ENCODE results near the gene PAX2.

PAX2 gene

GRCh38 chr10:100776671-100777070, 31.3 kb downstream of the PAX2 start:
- H3K9me3 Mint-ChIP-seq: no peaks in the 10 kb centered on the region
- DNase-seq (no peak), ATAC-seq (no peak)
- peaks cover 59% of the 10 kb centered on the region for H3K27me3 Mint-ChIP-seq
- H3K4me3 Mint-ChIP-seq: no peak overlapping the region
- H3K4me1 Mint-ChIP-seq: no peaks in the 10 kb centered on the region
- H3K27ac Mint-ChIP-seq: no peak overlapping the region

GRCh38 chr10:100779329-100779728, 33.9 kb downstream of the PAX2 start:
- Mint-ChIP-seq H3K9me3 (no peaks in the 10 kb centered on the region), H3K4me3 (no peak overlapping the region), H3K27me3 (peaks cover 53% of the 10 kb centered on the region), H3K27ac (no peak overlapping the region), H3K4me1 (no peaks in the 10 kb centered on the region)
- ATAC-seq (no peak), DNase-seq (no peak)

GRCh38 chr10:100780324-100780723, 34.9 kb downstream of the PAX2 start:
- Mint-ChIP-seq H3K4me1 (no peaks in the 10 kb centered on the region), H3K4me3 (no peak overlapping the region), H3K27ac (peak overlapping the region in 1 of 2 donors; percentile 35), H3K9me3 (no peaks in the 10 kb centered on the region), H3K27me3 (peaks cover 44% of the 10 kb centered on the region)
- DNase-seq (no peak), ATAC-seq (no peak)

DNA sequence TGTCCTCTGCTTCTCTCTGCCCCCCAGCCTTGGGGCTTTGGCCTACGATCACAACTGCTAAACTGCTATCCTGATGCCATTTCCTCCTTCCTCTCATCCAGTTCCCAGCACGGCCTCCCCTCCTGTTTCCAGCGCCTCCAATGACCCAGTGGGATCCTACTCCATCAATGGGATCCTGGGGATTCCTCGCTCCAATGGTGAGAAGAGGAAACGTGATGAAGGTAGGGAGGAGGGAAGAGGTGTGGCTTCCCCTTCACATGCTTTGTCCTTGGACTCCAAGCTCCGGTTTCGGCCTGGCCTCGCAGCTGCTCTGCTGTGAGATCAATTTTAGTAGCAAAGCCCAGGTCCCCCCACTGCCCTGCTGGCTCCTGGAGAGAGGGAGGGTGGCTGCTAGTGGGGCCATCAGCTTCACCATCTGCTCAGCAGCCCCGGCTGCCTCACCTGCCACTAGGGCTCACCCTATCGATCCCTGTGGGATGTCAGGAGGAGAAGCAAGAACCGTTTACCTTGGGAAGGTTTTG, 35.8 kb downstream of the PAX2 start:
- Mint-ChIP-seq H3K27ac (no peak overlapping the region), H3K4me1 (no peaks in the 10 kb centered on the region), H3K4me3 (no peak overlapping the region), H3K27me3 (peaks cover 44% of the 10 kb centered on the region), H3K9me3 (no peaks in the 10 kb centered on the region)
- no peak for ATAC-seq
- DNase-seq: no peak

- H3K4me1 Mint-ChIP-seq: no peaks in the 10 kb centered on the region
- no peak for ATAC-seq
- H3K27ac Mint-ChIP-seq: no peak overlapping the region
- no peaks in the 10 kb centered on the region for H3K9me3 Mint-ChIP-seq
- H3K27me3 Mint-ChIP-seq: peaks cover 51% of the 10 kb centered on the region
- no peak overlapping the region for H3K4me3 Mint-ChIP-seq
- no peak for DNase-seq
Measured at GRCh38 chr10:100782461-100783244, 37.3 kb downstream of the PAX2 start.

GRCh38 chr10:100784126-100784525, 38.7 kb downstream of the PAX2 start:
- Mint-ChIP-seq H3K9me3 (no peaks in the 10 kb centered on the region), H3K27me3 (peaks cover 52% of the 10 kb centered on the region), H3K4me1 (no peaks in the 10 kb centered on the region), H3K4me3 (no peak overlapping the region), H3K27ac (no peak overlapping the region)
- DNase-seq (no peak), ATAC-seq (no peak)

GRCh38 chr10:100786591-100786990, 41.2 kb downstream of the PAX2 start:
- Mint-ChIP-seq H3K27ac (peak overlapping the region in 1 of 2 donors; percentile 10), H3K9me3 (no peaks in the 10 kb centered on the region), H3K27me3 (peaks cover 51% of the 10 kb centered on the region), H3K4me3 (no peak overlapping the region), H3K4me1 (no peaks in the 10 kb centered on the region)
- DNase-seq (no peak), ATAC-seq (no peak)

GRCh38 chr10:100788002-100788903, 42.9 kb downstream of the PAX2 start:
- DNase-seq: no peak
- H3K27me3 Mint-ChIP-seq: peaks cover 64% of the 10 kb centered on the region
- no peaks in the 10 kb centered on the region for H3K9me3 Mint-ChIP-seq
- no peak overlapping the region for H3K4me3 Mint-ChIP-seq
- no peak overlapping the region for H3K27ac Mint-ChIP-seq
- ATAC-seq: no peak
- H3K4me1 Mint-ChIP-seq: no peaks in the 10 kb centered on the region

GRCh38 chr10:100790761-100791208, 45.4 kb downstream of the PAX2 start:
- no peak overlapping the region for H3K27ac Mint-ChIP-seq
- no peaks in the 10 kb centered on the region for H3K9me3 Mint-ChIP-seq
- H3K4me3 Mint-ChIP-seq: no peak overlapping the region
- H3K4me1 Mint-ChIP-seq: no peaks in the 10 kb centered on the region
- ATAC-seq (no peak), DNase-seq (no peak)
- H3K27me3 Mint-ChIP-seq: peaks cover 83% of the 10 kb centered on the region

GRCh38 chr10:100791369-100792058, 46.1 kb downstream of the PAX2 start:
- DNase-seq (no peak), ATAC-seq (no peak)
- no peaks in the 10 kb centered on the region for H3K4me1 Mint-ChIP-seq
- H3K27ac Mint-ChIP-seq: no peak overlapping the region
- peaks cover 82% of the 10 kb centered on the region for H3K27me3 Mint-ChIP-seq
- H3K9me3 Mint-ChIP-seq: no peaks in the 10 kb centered on the region
- no peak overlapping the region for H3K4me3 Mint-ChIP-seq

DNA sequence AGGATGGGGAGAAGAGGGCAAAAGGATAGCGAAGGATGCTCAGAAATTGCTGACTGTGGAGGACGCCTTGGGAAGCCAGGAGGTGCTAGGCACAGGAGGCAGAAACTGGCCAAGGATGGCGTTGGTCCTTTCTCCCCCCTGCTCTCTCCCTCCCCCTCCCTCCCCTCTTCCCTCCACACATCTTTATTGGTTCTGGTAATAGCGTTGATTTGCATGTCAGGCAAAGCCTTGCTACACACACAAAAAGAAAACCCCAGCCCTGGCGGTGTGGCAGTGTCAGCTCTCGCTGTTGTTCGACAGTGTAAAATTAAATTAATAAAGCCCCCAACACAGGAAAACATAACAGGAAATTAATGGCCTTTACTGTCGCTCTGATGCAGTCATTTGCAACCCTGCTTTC, 47.2 kb downstream of the PAX2 start:
- Mint-ChIP-seq H3K4me1 (no peaks in the 10 kb centered on the region), H3K4me3 (no peak overlapping the region), H3K9me3 (no peaks in the 10 kb centered on the region), H3K27ac (no peak overlapping the region), H3K27me3 (peaks cover 82% of the 10 kb centered on the region)
- ATAC-seq: no peak
- DNase-seq: no peak

- ATAC-seq (no peak), DNase-seq (no peak)
- H3K27me3 Mint-ChIP-seq: peaks cover 78% of the 10 kb centered on the region
- no peak overlapping the region for H3K27ac Mint-ChIP-seq
- H3K4me1 Mint-ChIP-seq: no peaks in the 10 kb centered on the region
- no peak overlapping the region for H3K4me3 Mint-ChIP-seq
- H3K9me3 Mint-ChIP-seq: no peaks in the 10 kb centered on the region
Measured at GRCh38 chr10:100793055-100793454, 47.7 kb downstream of the PAX2 start.

GRCh38 chr10:100799881-100800280, 54.5 kb downstream of the PAX2 start:
- DNase-seq: no peak
- Mint-ChIP-seq H3K27ac (no peak overlapping the region), H3K4me1 (no peaks in the 10 kb centered on the region), H3K27me3 (peaks cover 85% of the 10 kb centered on the region), H3K4me3 (no peak overlapping the region), H3K9me3 (no peaks in the 10 kb centered on the region)
- ATAC-seq: no peak

DNA sequence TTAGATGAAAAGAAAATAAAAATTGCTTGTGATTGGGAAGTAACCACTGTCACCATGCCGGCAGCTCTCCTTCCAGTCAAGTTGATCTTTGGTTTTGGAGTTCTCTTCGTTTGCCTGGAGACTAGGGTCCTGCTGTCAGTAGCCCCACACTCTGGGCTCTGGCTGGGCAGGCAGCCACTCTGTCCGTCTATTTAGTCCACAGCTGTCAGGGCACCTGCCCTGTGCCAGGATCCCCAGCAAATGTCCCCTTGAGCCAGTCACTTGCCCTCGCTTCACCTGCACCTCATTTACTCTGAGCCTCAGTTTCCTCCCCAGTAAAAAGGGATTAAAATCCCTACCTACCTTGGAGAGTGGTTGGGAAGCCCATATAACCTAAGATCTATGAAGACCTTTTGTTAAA, 55.5 kb downstream of the PAX2 start:
- Mint-ChIP-seq H3K27ac (no peak overlapping the region), H3K27me3 (peaks cover 85% of the 10 kb centered on the region), H3K4me3 (no peak overlapping the region), H3K9me3 (no peaks in the 10 kb centered on the region), H3K4me1 (no peaks in the 10 kb centered on the region)
- ATAC-seq (no peak), DNase-seq (no peak)

GRCh38 chr10:100802196-100802595, 56.8 kb downstream of the PAX2 start:
- no peak overlapping the region for H3K4me3 Mint-ChIP-seq
- ATAC-seq: no peak
- no peaks in the 10 kb centered on the region for H3K9me3 Mint-ChIP-seq
- no peak for DNase-seq
- H3K27ac Mint-ChIP-seq: no peak overlapping the region
- no peaks in the 10 kb centered on the region for H3K4me1 Mint-ChIP-seq
- H3K27me3 Mint-ChIP-seq: peaks cover 86% of the 10 kb centered on the region

Measured in stimulated activated naive CD8-positive, alpha-beta T cell treated with anti-CD3 and anti-CD28 coated beads, Interleukin-15, amount 100 ng/mL, for 72 hours (primary cell).